Coronary artery (tissue), 2 donors: ENCODE data around the gene HOXD9.

Experiments
- DNase-seq: peaks from one replicate; pipeline ENCODE4 v3.0.0-alpha.2; 2017; ENCODE audit warnings: low spot score
- H3K27ac ChIP-seq, 2 donors: fragments of 200-600 bp; sonication (generic); one replicate each; pipeline ENCODE4 v1.5.1; 2016 to 2019
- H3K4me3 ChIP-seq: fragments of 200-600 bp; sonication (generic); 2 replicates; pipeline ENCODE4 v1.5.1; 2016; ENCODE audit warnings: mild to moderate bottlenecking, moderate library complexity
- TF ChIP-seq, protein P1 (sequence below): fragments of 200-600 bp; sonication (generic); IDR thresholded peaks from one replicate; pipeline ENCODE4 v1.5.1; 2019; ENCODE audit warnings: antibody characterized with exemption

HOXD9 gene

DNA sequence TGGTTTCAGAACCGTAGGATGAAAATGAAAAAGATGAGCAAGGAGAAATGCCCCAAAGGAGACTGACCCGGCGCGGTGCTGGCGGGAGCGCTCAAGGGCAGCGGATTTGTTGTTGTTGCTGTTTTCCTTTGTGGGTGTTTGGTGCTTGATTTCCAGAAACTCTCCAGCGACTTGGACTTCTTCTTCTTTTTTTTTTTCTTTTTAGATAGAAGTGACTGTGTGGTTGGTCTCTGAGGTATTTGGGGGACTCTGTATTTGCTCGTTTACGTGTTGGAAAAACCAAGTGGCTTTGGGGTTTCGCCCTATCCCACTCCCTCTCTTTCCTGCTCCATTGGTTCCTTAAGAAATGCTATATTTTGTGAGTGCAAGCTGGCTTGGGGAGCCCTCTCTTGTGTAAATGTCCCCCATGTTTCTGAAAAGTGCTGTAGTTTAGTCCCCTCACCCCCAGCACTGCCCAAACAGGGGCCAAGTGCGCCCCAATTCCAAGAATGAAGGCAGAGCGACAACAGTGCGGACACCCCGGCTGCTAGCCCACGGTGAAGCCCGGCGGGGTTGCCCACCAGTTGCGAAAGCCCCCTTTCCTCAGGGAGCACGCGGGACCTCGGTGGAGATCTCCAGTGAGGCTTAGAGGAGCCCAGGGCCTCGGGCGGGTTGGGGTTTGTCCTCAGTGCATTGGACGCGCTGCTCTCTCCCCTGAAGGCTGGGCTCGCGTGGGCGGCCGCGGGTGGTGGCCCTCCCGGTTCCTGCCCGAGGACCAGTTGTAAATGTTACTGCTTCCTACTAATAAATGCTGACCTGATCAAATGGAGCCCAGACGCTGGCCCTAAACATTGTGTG is 1.8 kb downstream of the HOXD9 start:
- TF ChIP-seq, protein P1, sequence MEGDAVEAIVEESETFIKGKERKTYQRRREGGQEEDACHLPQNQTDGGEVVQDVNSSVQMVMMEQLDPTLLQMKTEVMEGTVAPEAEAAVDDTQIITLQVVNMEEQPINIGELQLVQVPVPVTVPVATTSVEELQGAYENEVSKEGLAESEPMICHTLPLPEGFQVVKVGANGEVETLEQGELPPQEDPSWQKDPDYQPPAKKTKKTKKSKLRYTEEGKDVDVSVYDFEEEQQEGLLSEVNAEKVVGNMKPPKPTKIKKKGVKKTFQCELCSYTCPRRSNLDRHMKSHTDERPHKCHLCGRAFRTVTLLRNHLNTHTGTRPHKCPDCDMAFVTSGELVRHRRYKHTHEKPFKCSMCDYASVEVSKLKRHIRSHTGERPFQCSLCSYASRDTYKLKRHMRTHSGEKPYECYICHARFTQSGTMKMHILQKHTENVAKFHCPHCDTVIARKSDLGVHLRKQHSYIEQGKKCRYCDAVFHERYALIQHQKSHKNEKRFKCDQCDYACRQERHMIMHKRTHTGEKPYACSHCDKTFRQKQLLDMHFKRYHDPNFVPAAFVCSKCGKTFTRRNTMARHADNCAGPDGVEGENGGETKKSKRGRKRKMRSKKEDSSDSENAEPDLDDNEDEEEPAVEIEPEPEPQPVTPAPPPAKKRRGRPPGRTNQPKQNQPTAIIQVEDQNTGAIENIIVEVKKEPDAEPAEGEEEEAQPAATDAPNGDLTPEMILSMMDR = no peak
- Histone ChIP-seq H3K27ac (no peak overlapping the region), H3K4me3 (peak overlapping the region; percentile 75)
- no peak for DNase-seq

DNA sequence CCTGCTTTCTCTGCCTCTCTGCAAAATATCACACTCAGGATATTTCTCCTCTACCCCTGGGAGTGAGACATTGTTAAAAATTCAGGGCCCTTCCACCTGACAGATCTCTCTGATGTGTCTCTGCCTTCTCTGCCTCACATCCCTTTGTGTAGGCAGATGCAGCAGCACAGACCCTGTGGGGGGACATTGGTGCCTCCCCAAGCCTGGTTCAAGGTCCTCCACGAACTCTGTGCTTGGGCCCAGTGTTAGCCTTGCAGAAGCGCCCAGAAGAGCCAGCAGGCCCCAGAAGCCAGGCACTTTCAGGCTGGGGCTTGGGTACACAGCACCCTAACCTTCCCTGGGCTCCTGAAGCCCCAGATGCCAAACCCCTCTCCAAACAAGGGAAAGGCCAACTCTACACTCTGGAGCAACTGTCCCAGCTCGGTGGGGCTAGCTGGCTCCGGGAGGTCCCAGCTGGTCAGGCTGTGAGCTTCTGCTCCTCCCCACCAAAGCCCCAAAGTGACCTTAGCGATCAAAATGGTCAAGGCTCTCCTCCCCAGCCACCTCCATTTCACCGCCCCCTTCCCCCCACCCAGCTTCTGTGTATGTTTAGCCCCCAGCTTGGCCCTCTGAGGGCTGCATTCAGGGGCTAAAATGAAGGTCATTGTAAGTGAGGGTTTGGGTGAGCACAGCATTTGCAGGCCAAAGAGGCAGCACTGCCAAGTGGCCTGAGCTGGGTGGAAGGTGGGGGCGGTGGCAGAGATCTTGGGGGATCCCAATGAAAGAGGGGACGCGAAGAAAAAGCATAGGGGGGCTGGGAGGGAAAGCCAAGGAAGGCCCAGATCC is 2.6 kb downstream of the HOXD9 start:
- no peak for DNase-seq
- no peak overlapping the region for H3K4me3 ChIP-seq
- no peak overlapping the region for H3K27ac ChIP-seq
- TF ChIP-seq, protein P1 = no peak

DNA sequence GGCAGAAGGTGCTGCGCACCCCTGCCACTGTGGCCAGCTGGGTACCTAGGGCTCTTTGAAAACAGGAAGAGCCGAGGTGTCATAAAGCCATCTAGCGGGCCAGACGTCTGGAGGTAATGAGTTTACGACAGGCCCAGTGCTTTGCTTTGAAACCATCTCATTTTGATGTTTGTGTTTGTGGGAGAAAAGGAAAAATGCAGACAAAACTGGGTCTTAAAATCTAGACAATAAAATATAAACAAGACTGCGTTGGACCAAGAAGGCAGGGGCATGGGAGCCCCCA is 3.2 kb downstream of the HOXD9 start:
- TF ChIP-seq, protein P1 = no peak
- no peak overlapping the region for H3K27ac ChIP-seq
- H3K4me3 ChIP-seq = no peak overlapping the region
- no peak for DNase-seq

DNA sequence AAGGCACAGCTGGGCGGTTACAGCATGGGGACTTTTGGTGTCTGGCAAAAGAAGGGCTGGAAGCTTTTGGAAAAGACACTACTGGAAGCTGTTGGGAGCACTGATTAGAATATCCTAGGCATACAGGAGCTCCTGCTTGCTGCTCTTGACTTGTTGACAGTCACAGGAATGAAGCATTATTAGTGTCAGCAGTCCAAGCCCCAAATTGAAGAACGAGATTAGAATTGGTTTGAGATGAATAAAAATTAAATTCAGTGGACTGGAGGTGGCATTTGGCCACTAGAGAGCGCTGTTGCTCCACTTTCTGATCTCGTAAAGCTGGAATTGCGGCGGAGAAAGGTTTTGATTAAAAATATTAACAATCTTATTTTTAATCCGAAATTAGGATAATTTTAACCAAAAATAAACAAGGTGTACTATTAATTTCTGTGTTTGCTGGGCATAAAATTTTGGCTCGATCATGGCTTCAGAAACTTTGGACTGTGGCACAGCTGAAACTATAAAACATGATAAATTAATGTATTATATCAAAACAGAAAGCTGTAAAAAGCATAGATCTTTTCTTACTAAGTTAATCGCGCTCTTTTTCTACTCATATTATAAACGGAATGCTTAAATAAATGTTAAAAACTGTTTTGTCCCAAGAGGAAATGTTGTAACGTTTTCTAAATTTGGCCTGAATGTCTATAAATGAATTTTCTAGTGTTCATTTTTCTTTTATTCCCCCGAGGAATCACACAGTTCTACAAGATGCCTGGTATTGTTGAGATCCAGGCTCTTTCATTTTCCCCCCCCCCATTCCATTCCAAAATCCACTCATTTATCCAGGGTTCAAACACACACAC is 4.6 kb downstream of the HOXD9 start:
- no peak for DNase-seq
- Histone ChIP-seq H3K27ac (no peak overlapping the region), H3K4me3 (no peak overlapping the region)
- TF ChIP-seq, protein P1 = peak; percentile 90

DNA sequence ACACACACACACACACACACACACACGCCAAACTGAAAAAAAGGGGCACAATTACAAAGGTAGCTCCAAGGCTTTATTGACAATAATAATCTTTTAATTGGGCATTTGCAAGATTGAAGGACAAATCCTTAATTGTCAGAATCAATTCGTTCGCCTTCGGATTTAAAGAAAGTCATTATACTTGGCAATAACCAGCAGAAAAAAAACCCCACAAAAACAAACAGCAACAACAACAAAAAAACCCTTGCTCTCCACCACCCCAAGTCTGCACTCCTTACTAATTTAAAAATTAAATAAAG is 5.2 kb downstream of the HOXD9 start:
- no peak for DNase-seq
- TF ChIP-seq, protein P1 = no peak
- no peak overlapping the region for H3K4me3 ChIP-seq
- no peak overlapping the region for H3K27ac ChIP-seq

DNA sequence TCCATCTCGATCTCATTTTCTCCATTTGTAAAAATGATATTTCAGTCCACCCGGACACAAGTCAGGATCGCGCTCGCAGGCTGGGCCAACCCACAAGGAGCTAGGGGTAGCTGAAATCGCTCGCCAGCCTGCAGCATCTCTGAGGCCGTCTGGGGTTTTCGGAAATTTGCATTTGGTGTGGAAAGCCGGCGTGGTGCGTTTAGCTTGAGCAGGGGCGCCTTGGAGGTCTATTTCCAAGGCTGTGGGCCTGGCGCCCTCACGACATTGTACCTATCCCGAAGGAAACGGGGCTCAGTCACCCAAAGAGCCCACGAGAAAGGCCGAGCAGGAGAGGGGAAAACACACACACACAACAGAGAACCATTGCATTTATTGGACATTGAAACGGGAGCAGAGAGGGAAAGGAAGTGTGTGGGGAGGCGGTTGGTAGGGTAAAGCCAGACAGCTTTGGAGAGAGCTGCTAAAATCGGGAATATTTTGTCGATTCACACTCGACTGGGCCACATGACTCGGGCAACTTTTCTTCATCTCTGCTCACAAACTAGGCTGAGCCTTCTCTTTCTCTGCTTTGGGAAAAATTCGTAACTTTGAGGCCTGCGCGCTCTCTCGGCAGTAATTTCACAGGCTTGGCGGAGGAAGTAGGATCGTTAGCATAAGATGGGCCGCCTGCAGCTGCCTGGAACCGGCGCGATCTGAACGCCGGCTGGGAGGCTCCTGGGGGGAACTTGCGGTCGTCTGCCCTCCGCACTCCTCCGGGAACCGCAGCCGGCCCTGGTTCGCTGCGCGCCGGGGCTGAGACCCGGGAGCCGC is 5.9 kb downstream of the HOXD9 start:
- DNase-seq = no peak
- H3K27ac ChIP-seq = peak overlapping the region in 1 of 2 donors; percentile 78
- TF ChIP-seq, protein P1 = no peak
- peak overlapping the region; percentile 68 for H3K4me3 ChIP-seq
